ENCODE measurements around the gene LIPE. TPM values are rescaled to one million over a fixed set of nuclear protein-coding genes. Genes with fewer than 3 reads are reported as not detected.

LIPE gene
- total and polyA plus RNA-seq, 12 donors, result 39.4 to 109 (median 55.0) TPM

- Histone ChIP-seq H3K4me3 (no peak overlapping the region), H3K9me3 (peaks cover 0 to 16% (median 4%) of the 10 kb centered on the region in 11 donors), H3K4me1 (peaks cover 0 to 17% (median 8%) of the 10 kb centered on the region in 9 donors), H3K27ac (no peak overlapping the region), H3K27me3 (no peaks in the 10 kb centered on the region), H3K36me3 (peaks cover 0 to 80% (median 32%) of the 10 kb centered on the region in 9 donors)
- 87 to 89% methylated on average over 16 of the region's 16 CpGs for WGBS, 2 donors
- intact Hi-C loops (cut with DNase I), result no loop called here
- no peak for DNase-seq
- ATAC-seq, result no peak
- TF ChIP-seq CTCF (IDR thresholded peaks at IDR 0.05), result no peak
Observed at GRCh38 chr19:42360787-42361544, 66.2 kb downstream of the LIPE start.

- no peak for TF ChIP-seq CTCF (IDR thresholded peaks at IDR 0.05)
Observed at GRCh38 chr19:42357290-42357689, 69.9 kb downstream of the LIPE start.

GRCh38 chr19:42356686-42357085 is 70.5 kb downstream of the LIPE start:
- H3K4me3 ChIP-seq, result no peak overlapping the region
- intact Hi-C loops (cut with DNase I), result no loop called here
- H3K27ac ChIP-seq, result no peak overlapping the region
- H3K9me3 ChIP-seq, result no peaks in the 10 kb centered on the region
- H3K36me3 ChIP-seq, result peaks cover 0 to 99% (median 37%) of the 10 kb centered on the region in 9 donors
- H3K27me3 ChIP-seq, result no peaks in the 10 kb centered on the region
- ATAC-seq (no peak), DNase-seq (no peak)
- no peak for TF ChIP-seq CTCF (IDR thresholded peaks at IDR 0.05)
- WGBS, 2 donors, result 98 to 99% methylated on average over 15 of the region's 15 CpGs
- H3K4me1 ChIP-seq, result no peaks in the 10 kb centered on the region

More at GRCh38 chr19:42357290-42357689, 69.9 kb downstream of the LIPE start:
- Histone ChIP-seq H3K36me3 (peaks cover 0 to 99% (median 37%) of the 10 kb centered on the region in 9 donors), H3K27ac (no peak overlapping the region), H3K9me3 (no peaks in the 10 kb centered on the region), H3K4me3 (no peak overlapping the region), H3K4me1 (no peaks in the 10 kb centered on the region), H3K27me3 (no peaks in the 10 kb centered on the region)
- intact Hi-C loops (cut with DNase I), result no loop called here
- no peak for DNase-seq
- ATAC-seq, result no peak
- 91 to 94% methylated on average over 12 of the region's 12 CpGs for WGBS, 2 donors

GRCh38 chr19:42355896-42356295 is 71.3 kb downstream of the LIPE start:
- DNase-seq (no peak), ATAC-seq (peak in 1 of 8 donors; percentile 6)
- no peak overlapping the region for H3K4me3 ChIP-seq
- no peaks in the 10 kb centered on the region for H3K27me3 ChIP-seq
- WGBS, 2 donors, result 95 to 98% methylated on average over 12 of the region's 12 CpGs
- H3K9me3 ChIP-seq, result no peaks in the 10 kb centered on the region
- intact Hi-C loops (cut with DNase I), result no loop called here
- peaks cover 0 to 99% (median 37%) of the 10 kb centered on the region in 9 donors for H3K36me3 ChIP-seq
- TF ChIP-seq CTCF (IDR thresholded peaks at IDR 0.05), result no peak
- H3K27ac ChIP-seq, result no peak overlapping the region
- no peaks in the 10 kb centered on the region for H3K4me1 ChIP-seq
